GM10266 (cell line): ENCODE results near the gene KRTAP10-2.

Experiments
- DNase-seq: peaks from one replicate; pipeline ENCODE4 v3.0.0; 2012; ENCODE audit errors: extremely low spot score
- TF ChIP-seq, protein P1 (sequence below): IDR thresholded peaks from 2 replicates; pipeline ENCODE4 v1.5.1; 2012; ENCODE audit warnings: mild to moderate bottlenecking, low read depth; ENCODE audit not compliant: control insufficient read depth, insufficient read depth; ENCODE audit errors: missing control alignments

Gene KRTAP10-2

GRCh38 chr21:44528634-44528995, 22.7 kb downstream of the KRTAP10-2 start:
- DNase-seq = no peak
- TF ChIP-seq, protein P1, sequence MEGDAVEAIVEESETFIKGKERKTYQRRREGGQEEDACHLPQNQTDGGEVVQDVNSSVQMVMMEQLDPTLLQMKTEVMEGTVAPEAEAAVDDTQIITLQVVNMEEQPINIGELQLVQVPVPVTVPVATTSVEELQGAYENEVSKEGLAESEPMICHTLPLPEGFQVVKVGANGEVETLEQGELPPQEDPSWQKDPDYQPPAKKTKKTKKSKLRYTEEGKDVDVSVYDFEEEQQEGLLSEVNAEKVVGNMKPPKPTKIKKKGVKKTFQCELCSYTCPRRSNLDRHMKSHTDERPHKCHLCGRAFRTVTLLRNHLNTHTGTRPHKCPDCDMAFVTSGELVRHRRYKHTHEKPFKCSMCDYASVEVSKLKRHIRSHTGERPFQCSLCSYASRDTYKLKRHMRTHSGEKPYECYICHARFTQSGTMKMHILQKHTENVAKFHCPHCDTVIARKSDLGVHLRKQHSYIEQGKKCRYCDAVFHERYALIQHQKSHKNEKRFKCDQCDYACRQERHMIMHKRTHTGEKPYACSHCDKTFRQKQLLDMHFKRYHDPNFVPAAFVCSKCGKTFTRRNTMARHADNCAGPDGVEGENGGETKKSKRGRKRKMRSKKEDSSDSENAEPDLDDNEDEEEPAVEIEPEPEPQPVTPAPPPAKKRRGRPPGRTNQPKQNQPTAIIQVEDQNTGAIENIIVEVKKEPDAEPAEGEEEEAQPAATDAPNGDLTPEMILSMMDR = no peak

DNA sequence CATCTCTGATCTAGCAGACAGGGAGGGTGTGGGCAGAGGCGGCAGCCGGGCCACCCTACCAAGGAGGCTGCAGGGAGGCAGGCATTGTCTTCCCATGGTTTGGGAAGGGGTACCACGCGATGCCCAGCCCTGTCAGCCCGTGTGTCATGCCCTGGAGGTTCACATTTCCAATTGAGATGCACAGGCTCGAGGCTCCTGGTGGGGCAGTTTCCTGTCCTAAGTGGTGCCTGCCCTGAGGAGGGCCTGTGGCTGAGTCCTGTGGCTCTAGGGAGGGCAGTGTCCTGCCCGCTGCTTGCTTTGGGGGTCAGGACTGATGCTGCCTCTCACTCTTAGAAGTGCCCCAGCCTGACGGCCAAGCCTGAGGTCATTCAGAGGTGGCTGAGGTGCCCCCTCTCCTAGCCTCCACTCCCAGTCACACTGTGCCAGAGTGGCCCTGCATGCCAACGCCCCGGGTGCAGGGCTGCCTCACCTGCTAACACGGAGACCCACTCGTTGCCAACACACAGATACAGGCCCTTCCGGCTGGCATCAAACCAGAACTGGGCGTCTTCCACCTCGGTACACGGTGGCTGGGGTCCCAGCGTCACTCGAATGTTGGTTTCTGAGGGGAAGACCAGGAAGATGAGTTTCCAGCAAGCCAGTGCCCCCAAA, 23.2 kb downstream of the KRTAP10-2 start:
- TF ChIP-seq, protein P1 = no peak
- DNase-seq = no peak

DNA sequence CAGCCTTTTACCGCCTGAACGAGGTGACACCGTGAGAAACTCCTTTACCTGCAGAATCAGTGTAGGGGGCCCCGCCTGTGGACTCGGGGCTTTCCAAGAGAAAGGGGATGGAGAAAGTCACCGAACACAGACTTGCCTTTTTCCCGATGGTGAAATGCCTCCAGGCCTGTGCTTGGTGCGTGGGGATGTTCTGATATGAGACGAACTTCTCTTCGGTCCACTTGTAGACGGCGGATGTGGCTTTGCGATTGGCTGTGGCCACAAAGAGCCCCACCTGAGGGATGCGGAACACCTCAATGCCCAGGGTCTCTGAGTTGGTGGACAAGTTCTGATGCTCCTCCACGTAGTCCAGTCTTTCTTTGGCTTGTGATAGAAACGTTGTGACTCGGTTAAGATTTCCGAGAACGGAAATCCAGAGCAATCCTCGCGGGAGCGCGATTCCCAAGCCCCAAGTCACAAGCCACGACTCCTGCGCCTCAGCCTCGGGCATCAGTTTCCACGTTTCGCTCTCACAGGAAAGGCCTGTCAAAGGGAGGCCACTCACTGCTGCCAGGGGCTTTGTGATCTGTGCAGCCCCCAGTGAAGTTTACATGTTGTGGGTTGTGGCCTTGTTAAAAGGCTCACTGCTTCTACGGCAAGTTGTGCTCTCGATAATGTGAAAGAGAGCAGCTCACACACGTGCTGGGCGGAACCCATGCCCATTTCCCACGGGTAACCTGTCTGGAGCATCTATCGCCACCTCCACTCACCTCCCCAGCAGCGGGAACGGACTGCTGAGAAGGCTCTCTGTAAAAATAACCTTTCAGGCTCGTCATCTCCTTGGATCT, 23.9 kb downstream of the KRTAP10-2 start:
- DNase-seq = no peak
- TF ChIP-seq, protein P1 = no peak

DNA sequence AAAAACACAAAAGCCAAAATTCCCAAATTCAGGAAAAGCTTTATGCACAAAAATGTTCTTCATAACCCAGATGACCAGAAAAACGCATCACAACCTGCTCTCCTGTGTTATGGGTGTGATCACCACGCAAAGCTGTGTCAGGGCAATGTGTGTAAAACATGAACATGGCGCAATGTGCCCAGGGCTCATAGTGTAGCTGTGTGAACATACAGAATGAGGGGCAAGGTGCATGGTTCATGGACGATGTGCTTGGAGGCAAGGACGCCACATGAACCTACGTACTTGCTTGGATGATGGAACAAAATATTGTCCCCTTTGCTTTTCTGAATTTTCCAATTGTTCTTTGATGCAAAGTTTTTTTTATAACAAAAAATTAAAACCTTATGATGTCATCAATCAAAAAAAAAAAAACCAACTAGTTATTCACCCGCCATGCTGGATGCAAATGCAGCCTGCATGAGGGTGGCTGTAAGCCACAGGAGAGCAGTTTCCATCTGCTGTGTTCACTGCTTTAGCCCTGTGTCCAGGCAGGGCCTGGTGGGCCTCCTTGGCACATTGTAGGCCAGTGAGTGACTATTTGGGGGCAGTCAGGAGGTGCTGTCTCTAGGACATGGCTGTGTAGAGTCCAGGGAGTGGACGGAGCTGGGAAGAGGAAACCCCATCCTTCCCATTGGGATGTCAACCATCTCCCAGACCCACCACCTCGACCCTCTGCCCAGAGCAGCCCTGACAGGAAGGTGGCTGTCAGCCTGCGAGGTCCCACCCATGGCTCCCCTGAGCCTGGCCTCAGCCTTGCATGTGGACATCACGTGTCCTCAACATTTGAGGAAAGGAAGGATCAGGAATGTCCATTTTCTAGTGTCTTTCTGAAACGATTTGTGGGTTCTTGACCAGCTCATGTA, 25.0 kb downstream of the KRTAP10-2 start:
- TF ChIP-seq, protein P1 = no peak
- DNase-seq = no peak

DNA sequence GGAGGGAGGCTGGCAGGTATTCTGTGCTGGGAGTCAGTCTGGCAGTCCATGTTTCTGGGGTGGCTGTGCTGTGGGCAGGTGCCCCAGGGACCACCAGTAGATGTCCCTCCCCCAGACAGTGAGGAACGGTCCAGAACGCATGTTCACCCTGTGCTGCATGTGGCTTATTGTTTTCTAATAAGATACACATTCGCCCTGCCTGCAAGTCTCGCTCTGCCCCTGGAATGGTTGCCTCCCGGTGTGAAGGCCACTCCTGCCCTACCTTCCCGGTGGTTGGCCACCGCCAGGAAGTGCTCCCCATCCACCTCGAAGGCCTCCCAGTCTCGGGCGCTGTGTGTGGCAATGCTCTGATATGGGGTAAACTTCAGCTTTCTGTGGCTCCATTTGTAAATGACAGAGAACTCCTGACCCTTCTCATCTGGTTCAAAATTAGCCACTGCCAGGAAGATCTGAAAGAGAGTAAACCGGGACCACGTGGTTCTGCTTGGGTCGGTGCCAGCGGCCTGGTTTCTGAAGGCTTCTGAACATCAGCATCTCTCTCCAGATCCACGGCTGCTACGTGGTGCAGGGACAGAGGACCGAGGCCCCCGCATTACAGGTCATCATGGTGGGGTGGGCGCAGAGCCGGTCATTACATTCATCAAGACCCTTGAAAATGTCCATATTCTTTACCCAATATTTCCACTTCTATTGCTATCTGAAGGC, 25.8 kb downstream of the KRTAP10-2 start:
- TF ChIP-seq, protein P1 = no peak
- DNase-seq = no peak

- DNase-seq = no peak
- TF ChIP-seq, protein P1 = no peak
Observed at GRCh38 chr21:44524414-44525371, 26.6 kb downstream of the KRTAP10-2 start.
